Stimulated activated CD4-positive, alpha-beta T cell treated with anti-CD3 and anti-CD28 coated beads, Interleukin-12 subunit alpha, Interleukin-12 subunit beta, amount 100 ng/mL, for 24 hours (primary cell): ENCODE measurements around the gene PTPRCAP.
A peak's percentile ranks its signal among the peaks of the same experiment; 100 is the strongest.

Experiments used
- DNase-seq, 2 experiments: peaks; one replicate each; pipeline ENCODE4 v3.0.0-alpha.2; 2020; ENCODE audit warnings: low read depth in 2 of 2

Gene PTPRCAP

DNA sequence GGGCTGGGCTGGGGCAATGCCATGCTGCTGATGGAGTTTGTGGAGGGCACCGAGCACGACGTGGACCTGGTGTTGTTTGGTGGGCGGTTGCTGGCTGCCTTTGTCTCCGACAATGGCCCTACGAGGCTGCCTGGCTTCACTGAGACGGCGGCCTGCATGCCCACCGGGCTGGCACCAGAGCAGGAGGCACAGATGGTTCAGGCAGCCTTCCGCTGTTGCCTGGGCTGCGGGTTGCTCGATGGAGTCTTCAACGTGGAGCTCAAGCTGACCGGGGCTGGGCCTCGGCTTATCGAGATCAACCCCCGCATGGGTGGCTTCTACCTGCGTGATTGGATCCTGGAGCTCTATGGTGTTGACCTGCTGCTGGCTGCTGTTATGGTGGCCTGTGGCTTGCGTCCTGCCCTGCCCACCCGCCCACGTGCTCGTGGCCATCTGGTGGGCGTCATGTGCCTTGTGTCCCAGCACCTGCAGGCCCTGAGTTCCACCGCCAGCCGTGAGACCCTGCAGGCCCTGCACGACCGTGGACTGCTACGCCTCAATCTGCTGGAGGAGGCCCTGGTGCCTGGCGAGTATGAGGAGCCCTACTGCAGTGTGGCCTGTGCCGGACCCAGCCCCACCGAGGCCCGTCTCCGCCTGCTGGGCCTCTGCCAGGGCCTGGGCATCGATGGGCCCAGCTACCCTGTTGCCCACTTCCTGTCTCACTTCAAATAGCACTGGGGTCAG, 13.4 kb downstream of the PTPRCAP start:
- DNase-seq = no peak

DNA sequence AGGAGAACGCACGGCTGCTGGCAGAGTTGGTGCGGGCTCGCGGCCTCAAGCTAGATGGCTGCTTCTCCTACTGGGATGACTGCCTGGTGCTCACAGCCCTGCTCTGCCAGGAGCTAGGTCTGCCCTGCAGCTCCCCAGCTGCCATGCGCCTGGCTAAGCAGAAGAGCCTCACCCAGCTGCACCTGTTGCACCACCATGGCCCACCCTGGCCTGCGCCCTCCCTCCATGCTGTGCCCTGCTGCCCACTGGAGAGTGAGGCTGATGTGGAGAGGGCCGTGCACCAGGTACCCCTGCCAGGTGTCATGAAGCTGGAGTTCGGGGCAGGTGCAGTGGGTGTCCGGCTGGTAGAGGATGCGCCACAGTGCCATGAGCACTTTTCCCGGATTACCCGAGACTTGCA, 14.0 kb downstream of the PTPRCAP start:
- no peak for DNase-seq

DNA sequence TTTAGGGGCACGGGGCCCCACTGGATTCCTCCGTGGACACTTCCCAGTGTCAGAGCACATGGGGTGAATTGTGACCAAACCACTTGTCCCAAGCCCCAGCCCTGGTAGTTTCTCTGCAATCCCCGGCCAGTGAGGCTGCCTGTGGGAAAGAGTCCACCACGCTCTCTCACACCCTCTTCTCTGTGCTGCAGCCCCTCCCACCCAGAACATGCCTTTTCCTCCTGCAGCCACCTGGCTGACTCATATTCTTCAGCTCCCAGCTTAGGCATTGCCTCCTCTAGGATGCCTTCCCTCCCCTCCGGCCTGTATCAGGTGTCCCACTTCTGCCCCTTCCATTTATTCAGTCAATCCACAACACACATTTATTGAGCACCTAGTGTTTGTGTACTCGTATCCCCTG, 14.6 kb downstream of the PTPRCAP start:
- no peak for DNase-seq

- no peak for DNase-seq
These were observed 16.0 kb downstream of the PTPRCAP start for GRCh38 chr11:67421430-67422031.

DNA sequence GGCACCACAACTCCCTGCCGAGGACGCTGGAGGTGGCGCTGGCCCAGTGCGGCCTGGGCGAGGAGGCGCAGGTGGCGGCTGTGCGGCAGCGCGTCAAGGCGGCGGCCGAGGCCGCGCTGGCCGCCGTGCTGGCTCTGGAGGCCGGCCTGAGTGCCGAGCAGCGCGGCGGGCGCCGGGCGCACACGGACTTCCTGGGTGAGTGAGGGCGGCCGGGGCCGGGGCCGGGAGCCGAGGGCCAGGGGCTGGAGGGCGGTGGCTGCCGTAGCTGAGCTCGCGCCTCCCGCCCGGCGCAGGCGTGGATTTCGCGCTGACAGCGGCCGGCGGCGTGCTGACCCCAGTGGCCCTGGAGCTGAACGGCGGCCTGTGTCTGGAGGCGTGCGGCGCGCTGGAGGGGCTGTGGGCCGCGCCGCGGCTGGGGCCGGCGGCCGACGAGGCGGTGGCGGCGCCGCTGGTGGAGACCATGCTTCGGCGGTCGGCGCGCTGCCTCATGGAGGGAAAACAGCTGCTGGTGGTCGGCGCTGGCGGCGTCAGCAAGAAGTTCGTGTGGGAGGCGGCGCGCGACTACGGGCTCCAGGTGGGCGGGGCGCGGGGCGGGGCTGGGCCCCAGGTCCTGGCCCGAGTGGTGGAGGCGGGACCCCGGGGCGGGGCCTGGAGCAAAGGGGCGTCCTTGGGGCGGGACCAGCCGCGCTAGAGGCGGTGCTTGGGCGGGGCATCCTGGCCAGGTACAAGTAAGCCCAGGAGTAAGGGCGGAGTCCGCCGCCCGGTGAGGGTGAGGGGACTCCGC, 16.6 kb downstream of the PTPRCAP start:
- DNase-seq = peak; percentile 97 to 98

DNA sequence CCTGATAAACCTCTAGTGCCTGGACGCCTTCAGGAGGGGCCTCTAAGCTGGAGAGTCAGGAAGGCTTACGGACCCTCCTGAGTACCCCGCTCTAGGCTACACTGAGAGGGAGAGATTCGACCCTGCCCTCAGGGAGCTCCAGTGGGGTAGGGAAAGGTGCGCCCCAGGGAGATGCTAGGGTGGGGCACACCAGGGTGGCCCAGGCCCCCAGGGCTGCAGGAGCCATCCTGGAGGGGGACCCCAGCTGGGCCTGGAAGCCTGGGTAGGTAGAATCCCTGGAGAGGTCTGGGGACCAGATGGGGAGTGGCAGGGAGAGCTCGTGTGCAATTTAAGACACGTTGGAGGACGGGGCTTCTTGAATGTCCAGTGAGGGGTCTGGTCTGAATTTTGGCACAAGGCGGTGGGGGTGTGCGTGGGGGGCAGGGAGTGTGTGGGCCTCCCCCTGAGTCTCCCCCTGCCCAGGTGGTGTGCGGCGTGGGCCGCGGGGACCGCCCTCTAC, 17.3 kb downstream of the PTPRCAP start:
- no peak for DNase-seq

DNA sequence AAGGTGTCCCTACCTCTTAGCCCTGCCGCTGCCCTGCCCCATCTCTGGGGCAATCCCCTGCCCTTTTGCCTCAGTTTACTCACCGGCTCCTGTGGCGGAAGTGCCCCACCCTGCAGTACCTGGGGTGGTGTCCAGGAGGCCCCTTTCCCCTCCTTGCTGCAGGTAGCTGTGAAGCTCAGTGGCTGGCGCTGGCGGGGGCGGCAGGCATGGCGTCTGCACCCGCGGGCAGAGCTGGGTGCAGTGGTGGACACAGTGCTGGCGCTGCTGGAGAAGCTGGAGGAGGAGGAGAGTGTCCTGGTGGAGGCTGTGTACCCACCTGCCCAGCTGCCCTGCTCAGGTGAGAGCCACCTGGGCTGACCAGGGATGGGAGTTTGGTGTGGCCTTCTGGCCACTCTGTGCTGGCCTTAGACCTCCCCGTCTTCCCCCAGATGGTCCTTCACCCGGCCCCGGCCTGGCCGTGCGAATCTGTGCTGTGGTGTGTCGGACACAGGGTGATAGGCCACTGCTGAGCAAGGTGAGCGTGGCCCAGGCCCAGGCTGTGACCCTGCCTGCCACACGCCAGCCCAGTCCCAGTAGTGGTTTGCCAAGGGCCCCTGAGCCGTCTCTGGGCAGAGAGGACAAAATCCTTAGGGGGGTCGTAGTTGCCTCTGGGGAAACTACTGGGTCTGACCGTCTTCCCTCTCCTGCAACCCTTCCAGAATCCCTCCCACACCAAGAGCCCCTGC, 18.0 kb downstream of the PTPRCAP start:
- DNase-seq = no peak

GRCh38 chr11:67418476-67419281, 18.8 kb downstream of the PTPRCAP start:
- no peak for DNase-seq

GRCh38 chr11:67417425-67417824, 20.1 kb downstream of the PTPRCAP start:
- no peak for DNase-seq

DNA sequence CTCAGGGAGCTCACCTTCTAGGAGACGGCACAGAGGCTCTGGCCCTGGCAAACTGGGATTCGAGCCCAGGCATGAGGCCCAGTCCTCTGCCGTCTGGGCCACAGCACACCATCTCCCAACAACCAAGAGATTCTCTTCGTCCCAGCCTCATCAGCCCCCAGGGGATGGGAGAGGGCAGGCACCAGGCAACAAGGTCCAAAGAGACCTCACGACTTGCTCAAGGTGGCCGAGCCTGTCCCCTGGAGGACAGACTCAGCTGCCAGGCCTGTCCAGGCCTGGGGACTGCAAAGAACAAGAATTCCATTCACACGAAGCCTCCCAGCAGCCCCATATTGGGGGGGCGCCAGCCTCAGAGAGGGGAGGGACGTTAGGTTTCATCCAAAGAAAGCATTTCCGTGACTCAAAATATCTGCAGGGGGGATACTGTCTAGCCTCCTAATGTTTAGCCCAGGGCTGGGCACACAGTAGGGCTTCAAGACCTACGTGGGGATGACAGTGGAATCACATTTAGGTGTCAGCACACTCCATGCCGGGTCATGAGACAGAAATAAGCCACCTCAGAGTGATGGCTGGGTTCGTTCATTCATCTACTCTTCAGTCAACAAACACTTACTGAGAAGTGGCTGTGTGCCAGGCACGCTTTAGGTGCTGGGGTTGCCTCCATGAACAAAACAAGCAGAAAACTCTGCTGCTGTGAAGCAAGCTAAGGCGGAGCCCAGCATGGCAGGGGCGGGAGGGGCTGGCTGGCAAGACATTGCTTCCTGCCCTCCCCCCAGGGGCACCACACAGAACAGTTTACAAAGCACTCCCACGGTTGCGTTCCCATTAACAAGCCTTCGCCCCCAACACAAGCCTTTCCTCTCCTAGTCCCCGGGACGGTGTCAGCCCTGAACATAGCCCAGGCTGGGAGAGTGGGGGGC, 20.8 kb downstream of the PTPRCAP start:
- DNase-seq = no peak

GRCh38 chr11:67415501-67416304, 21.8 kb downstream of the PTPRCAP start, which contains the start of gene CARNS1:
TSS of gene CARNS1 (plus strand) at chr11:67415678. CDS start at chr11:67416200, 522 bp downstream.
- no peak for DNase-seq

GRCh38 chr11:67413266-67413849, 24.1 kb downstream of the PTPRCAP start:
- no peak for DNase-seq

- no peak for DNase-seq
These were observed 24.8 kb downstream of the PTPRCAP start for GRCh38 chr11:67412495-67413179.

DNA sequence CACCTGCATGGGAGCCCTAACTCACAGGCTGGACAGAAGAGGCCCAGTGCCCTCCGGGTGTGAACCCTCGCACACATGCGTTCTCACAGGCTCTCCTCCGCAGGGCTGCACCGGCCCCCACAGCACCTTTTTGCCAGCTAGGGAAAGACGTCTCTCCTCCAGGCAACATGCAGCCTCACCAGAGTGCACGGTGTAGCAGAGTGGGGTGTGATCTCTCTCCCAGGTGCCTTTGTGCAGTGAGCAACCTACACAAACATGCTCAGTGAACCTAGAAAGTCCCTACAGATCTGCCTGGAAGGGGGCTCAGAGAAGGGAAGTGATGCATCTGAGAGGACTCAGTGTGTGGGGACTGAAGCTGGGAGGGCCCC, 25.7 kb downstream of the PTPRCAP start:
- no peak for DNase-seq

DNA sequence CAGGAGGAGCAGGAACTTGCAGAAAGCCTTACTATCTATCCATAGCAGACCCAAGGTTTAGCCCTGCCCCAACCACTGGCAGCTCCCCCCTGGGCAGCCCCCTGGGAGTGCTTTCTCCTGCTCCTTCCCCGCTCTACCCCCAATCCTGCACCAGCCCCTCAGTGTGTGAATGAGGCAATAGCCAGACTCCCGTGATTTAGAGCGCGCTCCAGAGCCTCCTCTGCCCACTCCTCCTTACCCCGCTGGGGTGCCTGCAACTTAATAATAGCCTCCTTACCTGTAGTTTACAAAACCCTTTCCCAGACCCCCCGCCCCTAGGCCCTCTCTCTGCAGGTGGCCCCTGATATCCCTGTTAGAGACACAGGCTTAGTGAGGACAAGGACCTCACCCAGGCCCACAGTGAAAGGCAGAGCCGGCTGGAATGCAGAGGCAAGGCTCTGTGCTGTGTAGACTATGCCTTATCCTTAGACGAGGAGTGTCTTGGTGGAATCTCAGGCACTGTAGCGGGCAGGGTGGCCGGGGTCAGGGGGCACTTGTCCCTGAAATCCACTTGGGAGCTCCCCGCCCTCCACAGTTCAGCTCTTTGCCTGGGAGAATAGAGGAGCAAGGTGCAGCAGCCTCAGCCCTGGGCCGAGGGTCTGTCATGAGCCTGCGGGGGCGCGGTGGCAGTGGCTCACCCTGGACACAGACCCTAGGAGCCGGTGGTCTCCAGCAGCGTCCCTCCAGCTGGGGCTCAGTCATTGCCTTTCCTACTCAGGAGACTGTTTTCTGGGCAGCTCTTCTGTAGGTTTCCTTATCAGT, 26.3 kb downstream of the PTPRCAP start:
- DNase-seq = no peak

- no peak for DNase-seq
These were observed 27.1 kb downstream of the PTPRCAP start for GRCh38 chr11:67410369-67410831.

DNA sequence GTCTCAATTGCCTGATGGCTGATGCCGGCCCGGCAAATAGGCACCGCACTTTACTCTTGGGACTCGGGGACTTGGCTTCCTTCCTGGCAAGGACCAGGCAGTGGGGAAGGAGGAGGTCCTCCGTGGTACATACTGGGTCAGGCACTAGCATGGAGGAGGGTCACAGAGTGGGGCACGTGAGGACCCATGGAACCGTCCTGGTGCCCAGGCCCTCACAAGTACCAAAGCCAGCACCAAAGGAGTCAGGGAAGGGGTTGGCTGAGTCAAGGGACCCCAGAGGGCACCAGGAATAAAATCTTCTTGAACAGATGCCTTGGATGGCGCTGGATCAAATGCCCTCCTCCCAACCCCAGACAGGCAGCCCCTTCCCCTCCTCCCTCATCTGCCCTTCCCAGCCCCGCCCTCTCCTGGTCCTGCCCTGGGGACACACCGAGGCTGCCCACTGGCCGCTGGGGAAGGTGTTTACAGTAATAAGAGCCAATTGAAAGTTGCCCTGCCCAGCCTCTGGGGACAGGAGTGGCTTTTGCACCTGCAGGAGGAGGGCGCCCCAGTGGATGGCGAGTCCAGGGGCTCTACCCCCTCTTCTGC, 27.6 kb downstream of the PTPRCAP start:
- DNase-seq = no peak
